Measurements from ENCODE around the gene NAT8L. TPM values are rescaled to one million over a fixed set of nuclear protein-coding genes. Genes with fewer than 3 reads are reported as not detected.

NAT8L gene
- total RNA-seq, 1 experiment from 2014 or later, result 1.7 TPM

GRCh38 chr4:2083116-2083825 lies 24.1 kb downstream of the NAT8L start:
- Histone ChIP-seq H3K9me3 (replicated peaks) (0 out of 2 replicates have a peak, but pooled peaks cover 4% of the 10 kb centered on the region), H3K27ac (no peak overlapping the region), H3K36me3 (no peaks in the 10 kb centered on the region), H3K4me3 (no peak overlapping the region), H3K4me1 (no peaks in the 10 kb centered on the region), H3K27me3 (peaks cover 5% of the 10 kb centered on the region)
- DNase-seq, result no peak

GRCh38 chr4:2083826-2084160 lies 24.7 kb downstream of the NAT8L start:
- Histone ChIP-seq H3K9me3 (replicated peaks) (0 out of 2 replicates have a peak, but pooled peaks cover 4% of the 10 kb centered on the region), H3K4me1 (no peaks in the 10 kb centered on the region), H3K27me3 (peaks cover 5% of the 10 kb centered on the region), H3K27ac (no peak overlapping the region), H3K4me3 (no peak overlapping the region), H3K36me3 (no peaks in the 10 kb centered on the region)
- DNase-seq, result no peak

DNA sequence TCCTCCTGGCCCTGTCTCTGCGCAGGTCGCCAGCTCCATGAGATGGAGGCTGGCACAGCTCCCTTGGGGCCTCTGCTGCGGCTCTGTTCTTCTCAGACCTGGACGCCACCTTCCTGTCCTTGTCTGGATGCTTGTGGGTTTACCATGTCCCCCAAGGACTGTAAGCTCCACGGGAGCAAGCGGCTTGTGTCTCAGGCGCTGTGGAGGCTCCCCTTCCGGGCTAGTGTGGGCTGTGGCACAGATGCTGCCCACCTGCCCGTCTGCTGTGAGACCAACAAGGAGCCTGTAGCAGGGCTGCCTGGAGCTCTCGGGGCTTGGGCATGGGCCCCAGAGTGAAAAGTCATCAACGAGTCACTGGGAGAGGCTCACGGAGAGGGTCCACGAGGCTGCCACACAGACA lies 25.2 kb downstream of the NAT8L start:
- Histone ChIP-seq H3K4me3 (no peak overlapping the region), H3K27ac (no peak overlapping the region), H3K4me1 (no peaks in the 10 kb centered on the region), H3K27me3 (peaks cover 5% of the 10 kb centered on the region), H3K36me3 (no peaks in the 10 kb centered on the region), H3K9me3 (replicated peaks) (0 out of 2 replicates have a peak, but pooled peaks cover 4% of the 10 kb centered on the region)
- DNase-seq, result no peak

DNA sequence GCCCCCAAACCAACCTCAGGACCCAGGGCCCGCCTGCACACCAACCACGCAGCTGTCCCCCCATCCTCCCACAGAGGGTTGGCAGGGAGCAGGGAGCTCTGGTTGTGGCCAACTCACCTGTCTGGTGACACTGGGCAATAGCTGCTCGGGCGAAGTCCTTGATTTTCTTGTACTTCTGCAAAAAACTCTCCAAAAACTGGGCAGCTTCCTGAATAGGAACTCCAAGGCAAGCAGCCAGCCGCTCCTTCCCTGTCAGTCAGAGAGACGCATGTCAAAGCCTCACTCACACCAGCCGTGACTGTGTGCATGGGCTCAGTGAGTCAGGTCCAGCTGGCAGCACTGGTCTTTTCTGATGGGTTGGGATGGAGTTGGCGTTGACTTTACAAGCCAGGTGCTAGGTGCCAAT lies 26.4 kb downstream of the NAT8L start:
- no peaks in the 10 kb centered on the region for H3K36me3 ChIP-seq
- no peak overlapping the region for H3K27ac ChIP-seq
- H3K27me3 ChIP-seq, result peaks cover 8% of the 10 kb centered on the region
- H3K9me3 ChIP-seq (replicated peaks), result 0 out of 2 replicates have a peak, but pooled peaks cover 4% of the 10 kb centered on the region
- DNase-seq, result no peak
- no peak overlapping the region for H3K4me3 ChIP-seq
- no peaks in the 10 kb centered on the region for H3K4me1 ChIP-seq

DNA sequence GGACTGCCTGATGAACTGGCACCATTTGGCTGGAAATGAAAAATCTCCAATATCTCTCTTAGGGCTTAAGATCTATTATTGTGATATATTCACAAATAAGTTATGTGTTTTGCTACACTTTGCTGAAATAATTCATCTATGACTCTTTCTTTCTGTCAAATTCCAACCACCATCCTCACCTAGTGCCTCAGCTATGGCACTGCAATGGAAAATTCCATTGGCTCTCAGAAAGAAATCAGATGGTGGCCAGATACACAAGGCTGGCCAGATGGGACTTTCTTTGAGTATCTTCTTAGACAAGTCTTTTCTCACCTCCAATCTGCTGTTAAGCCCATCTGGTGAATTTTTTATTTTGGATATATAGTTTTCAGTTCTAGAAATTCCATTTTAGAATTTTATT lies 28.0 kb downstream of the NAT8L start:
- no peak for DNase-seq
- Histone ChIP-seq H3K27ac (no peak overlapping the region), H3K36me3 (no peaks in the 10 kb centered on the region), H3K27me3 (peaks cover 8% of the 10 kb centered on the region), H3K4me3 (no peak overlapping the region), H3K4me1 (peaks cover 6% of the 10 kb centered on the region; the same call in 1 of the 2 replicates), H3K9me3 (replicated peaks) (0 out of 2 replicates have a peak, but pooled peaks cover 4% of the 10 kb centered on the region)

DNA sequence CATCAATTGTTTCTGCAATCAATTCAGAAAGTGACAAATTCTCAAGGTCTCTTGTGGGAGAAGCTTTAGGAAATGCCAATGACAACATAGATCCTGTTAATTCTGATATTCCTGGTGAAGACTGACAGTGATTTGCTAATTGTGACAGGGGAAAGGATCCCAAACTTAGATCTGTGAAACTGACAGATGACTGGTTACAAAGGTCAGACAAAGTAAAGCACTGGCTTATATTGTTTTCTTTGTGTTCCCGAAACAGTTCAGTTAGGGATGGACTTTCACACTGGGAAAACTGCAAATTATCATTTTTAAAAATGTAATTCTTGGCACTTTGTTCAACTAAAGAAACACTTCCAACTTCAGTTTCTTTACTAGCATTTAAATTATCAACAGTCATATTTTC lies 30.1 kb downstream of the NAT8L start:
- no peak overlapping the region for H3K27ac ChIP-seq
- H3K27me3 ChIP-seq, result peaks cover 8% of the 10 kb centered on the region
- 0 out of 2 replicates have a peak, but pooled peaks cover 4% of the 10 kb centered on the region for H3K9me3 ChIP-seq (replicated peaks)
- DNase-seq, result no peak
- peaks cover 12% of the 10 kb centered on the region for H3K4me1 ChIP-seq
- H3K36me3 ChIP-seq, result no peaks in the 10 kb centered on the region
- no peak overlapping the region for H3K4me3 ChIP-seq

- Histone ChIP-seq H3K36me3 (no peaks in the 10 kb centered on the region), H3K9me3 (replicated peaks) (0 out of 2 replicates have a peak, but pooled peaks cover 4% of the 10 kb centered on the region), H3K4me3 (no peak overlapping the region), H3K27ac (no peak overlapping the region), H3K4me1 (peaks cover 17% of the 10 kb centered on the region), H3K27me3 (peaks cover 3% of the 10 kb centered on the region)
- no peak for DNase-seq
Observed at GRCh38 chr4:2090642-2091041, 31.5 kb downstream of the NAT8L start.

- H3K9me3 ChIP-seq (replicated peaks), result peaks cover 10% of the 10 kb centered on the region; the same call in 1 of the 2 replicates
Observed at GRCh38 chr4:2091990-2092668, 33.0 kb downstream of the NAT8L start.

DNA sequence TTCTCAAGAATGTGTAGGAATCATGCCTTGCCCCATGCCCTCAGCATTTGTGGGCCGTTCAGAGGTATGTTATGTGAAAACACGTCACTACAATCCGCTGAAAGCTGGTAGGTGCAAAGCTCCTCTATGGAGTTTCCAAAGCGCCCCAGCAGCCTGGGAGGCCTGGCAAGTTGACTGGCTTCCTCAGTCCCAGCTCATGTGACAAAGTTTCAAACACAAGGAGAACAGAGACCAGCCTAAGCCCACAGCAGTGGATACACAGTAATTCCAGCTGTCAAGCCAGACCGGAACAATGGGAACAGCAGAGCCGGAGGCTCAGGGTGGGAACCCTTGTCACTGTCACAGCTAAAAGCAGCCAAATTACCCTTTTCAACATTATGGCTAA lies 33.5 kb downstream of the NAT8L start:
- H3K36me3 ChIP-seq, result no peaks in the 10 kb centered on the region
- peaks cover 3% of the 10 kb centered on the region; the same call in 1 of the 2 replicates for H3K27me3 ChIP-seq
- peaks cover 23% of the 10 kb centered on the region for H3K4me1 ChIP-seq
- peak in 1 of 2 experiments; percentile 46 for DNase-seq
- peaks cover 6% of the 10 kb centered on the region; the same call in 1 of the 2 replicates for H3K9me3 ChIP-seq (replicated peaks)
- H3K27ac ChIP-seq, result no peak overlapping the region
- H3K4me3 ChIP-seq, result no peak overlapping the region

More at GRCh38 chr4:2091990-2092668, 33.0 kb downstream of the NAT8L start:
- H3K4me3 ChIP-seq, result no peak overlapping the region
- H3K36me3 ChIP-seq, result no peaks in the 10 kb centered on the region
- H3K27ac ChIP-seq, result no peak overlapping the region
- H3K4me1 ChIP-seq, result peaks cover 23% of the 10 kb centered on the region
- DNase-seq, result peak in 1 of 2 experiments; percentile 40
- peaks cover 3% of the 10 kb centered on the region; the same call in 1 of the 2 replicates for H3K27me3 ChIP-seq

GRCh38 chr4:2093265-2093664 lies 34.1 kb downstream of the NAT8L start:
- Histone ChIP-seq H3K27me3 (peaks cover 3% of the 10 kb centered on the region; the same call in 1 of the 2 replicates), H3K27ac (no peak overlapping the region), H3K9me3 (replicated peaks) (peaks cover 6% of the 10 kb centered on the region; the same call in 1 of the 2 replicates), H3K4me3 (no peak overlapping the region), H3K36me3 (no peaks in the 10 kb centered on the region), H3K4me1 (peaks cover 23% of the 10 kb centered on the region)
- DNase-seq, result no peak

- no peak for DNase-seq
- H3K4me1 ChIP-seq, result peaks cover 23% of the 10 kb centered on the region
Observed at GRCh38 chr4:2094545-2094944, 35.4 kb downstream of the NAT8L start.

DNA sequence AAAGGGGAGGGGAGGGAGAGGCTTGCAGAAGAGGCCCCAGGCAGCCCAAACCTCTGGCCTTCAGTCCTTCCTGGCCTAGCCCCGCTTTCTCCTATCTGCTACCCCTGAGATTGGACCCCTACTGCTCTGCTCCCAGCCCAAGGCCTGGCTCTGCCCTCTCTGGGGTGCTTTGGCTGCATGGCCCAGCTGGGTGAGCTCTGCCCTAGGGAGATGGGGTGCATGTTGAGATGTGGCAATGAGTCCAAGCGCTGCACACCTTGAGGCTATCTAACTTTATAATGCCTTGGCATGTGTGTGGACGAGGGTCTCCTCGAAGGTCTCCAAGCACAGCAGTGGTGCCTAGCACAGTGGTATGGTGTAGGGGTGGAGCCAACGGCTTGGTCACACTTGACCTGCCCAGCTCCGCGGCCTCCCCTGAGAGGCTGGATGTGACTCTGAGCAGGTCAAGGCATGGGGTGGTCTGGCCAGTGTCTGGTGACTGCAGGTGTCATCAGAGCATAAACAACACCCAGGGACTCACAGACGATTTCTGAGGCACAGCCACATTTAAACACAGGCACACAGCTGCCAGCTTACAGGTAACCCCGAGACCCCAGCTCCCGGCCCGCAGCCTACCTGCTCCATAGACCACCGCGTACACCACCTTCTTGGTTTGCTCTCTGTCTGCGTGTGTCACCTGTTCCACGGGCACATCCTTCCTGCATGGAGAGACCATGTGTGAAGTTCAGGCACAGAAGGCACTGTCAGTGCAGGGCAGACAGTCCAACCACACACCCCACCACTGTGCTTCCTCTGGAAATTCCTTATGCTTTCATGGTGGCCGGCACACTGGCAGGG lies 36.3 kb downstream of the NAT8L start:
- Histone ChIP-seq H3K9me3 (replicated peaks) (peaks cover 6% of the 10 kb centered on the region; the same call in 1 of the 2 replicates), H3K4me3 (no peak overlapping the region), H3K27me3 (no peaks in the 10 kb centered on the region), H3K4me1 (peaks cover 24% of the 10 kb centered on the region), H3K27ac (peak overlapping the region; percentile 33), H3K36me3 (no peaks in the 10 kb centered on the region)
- DNase-seq, result peak; percentile 56 to 78

More at GRCh38 chr4:2094545-2094944, 35.4 kb downstream of the NAT8L start:
- no peaks in the 10 kb centered on the region for H3K36me3 ChIP-seq
- no peak overlapping the region for H3K4me3 ChIP-seq
- H3K27me3 ChIP-seq, result peaks cover 3% of the 10 kb centered on the region; the same call in 1 of the 2 replicates
- H3K27ac ChIP-seq, result no peak overlapping the region
- peaks cover 6% of the 10 kb centered on the region; the same call in 1 of the 2 replicates for H3K9me3 ChIP-seq (replicated peaks)

DNA sequence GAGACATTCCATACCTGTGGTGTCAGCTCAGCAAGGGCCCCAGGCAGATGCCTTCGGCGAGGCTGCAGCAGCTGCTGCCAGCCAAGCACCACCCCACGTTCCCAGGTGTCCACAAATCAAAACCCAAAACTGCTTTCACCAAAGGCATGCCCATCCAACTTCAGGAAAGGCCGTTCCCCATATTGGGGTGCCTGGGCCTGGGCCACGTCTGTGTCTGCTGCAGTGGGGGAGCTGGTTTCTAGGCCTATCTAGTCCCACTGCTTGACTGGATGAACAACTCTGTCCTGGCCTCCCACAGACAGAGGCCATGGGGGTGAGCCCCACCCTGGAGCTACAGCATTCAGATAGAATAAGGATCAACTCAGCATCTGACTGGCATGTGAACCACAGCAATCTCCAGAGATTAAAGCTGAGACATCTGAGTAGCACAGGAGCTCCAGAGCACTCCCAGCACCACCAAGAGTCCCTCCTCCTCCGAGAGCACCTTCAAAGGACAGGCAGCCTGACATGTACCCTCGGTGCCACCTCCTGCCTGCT lies 37.0 kb downstream of the NAT8L start:
- Histone ChIP-seq H3K9me3 (replicated peaks) (peaks cover 6% of the 10 kb centered on the region; the same call in 1 of the 2 replicates), H3K27me3 (no peaks in the 10 kb centered on the region), H3K4me1 (peaks cover 29% of the 10 kb centered on the region), H3K27ac (peak overlapping the region; percentile 43), H3K36me3 (no peaks in the 10 kb centered on the region), H3K4me3 (no peak overlapping the region)
- no peak for DNase-seq

- no peak overlapping the region for H3K4me3 ChIP-seq
- H3K9me3 ChIP-seq (replicated peaks), result peaks cover 15% of the 10 kb centered on the region
- DNase-seq, result peak; percentile 85 to 90
- H3K27ac ChIP-seq, result peak overlapping the region; percentile 68
- H3K4me1 ChIP-seq, result peaks cover 16% of the 10 kb centered on the region
- H3K36me3 ChIP-seq, result no peaks in the 10 kb centered on the region
- no peaks in the 10 kb centered on the region for H3K27me3 ChIP-seq
Observed at GRCh38 chr4:2101346-2102044, 42.4 kb downstream of the NAT8L start.

Measured in SJCRH30 (cell line).